HG03280 (cell line): Measurements from ENCODE around the gene VMAC.

Experiments
- ATAC-seq: cut with Tn5 transposase; IDR thresholded peaks from one replicate; pipeline ENCODE4 v1.9.1; 2021; ENCODE audit warnings: mild to moderate bottlenecking, moderate library complexity; ENCODE audit not compliant: unreplicated experiment

The VMAC gene

GRCh38 chr19:5951338-5951861 lies 46.7 kb downstream of the VMAC start:
- no peak for ATAC-seq

DNA sequence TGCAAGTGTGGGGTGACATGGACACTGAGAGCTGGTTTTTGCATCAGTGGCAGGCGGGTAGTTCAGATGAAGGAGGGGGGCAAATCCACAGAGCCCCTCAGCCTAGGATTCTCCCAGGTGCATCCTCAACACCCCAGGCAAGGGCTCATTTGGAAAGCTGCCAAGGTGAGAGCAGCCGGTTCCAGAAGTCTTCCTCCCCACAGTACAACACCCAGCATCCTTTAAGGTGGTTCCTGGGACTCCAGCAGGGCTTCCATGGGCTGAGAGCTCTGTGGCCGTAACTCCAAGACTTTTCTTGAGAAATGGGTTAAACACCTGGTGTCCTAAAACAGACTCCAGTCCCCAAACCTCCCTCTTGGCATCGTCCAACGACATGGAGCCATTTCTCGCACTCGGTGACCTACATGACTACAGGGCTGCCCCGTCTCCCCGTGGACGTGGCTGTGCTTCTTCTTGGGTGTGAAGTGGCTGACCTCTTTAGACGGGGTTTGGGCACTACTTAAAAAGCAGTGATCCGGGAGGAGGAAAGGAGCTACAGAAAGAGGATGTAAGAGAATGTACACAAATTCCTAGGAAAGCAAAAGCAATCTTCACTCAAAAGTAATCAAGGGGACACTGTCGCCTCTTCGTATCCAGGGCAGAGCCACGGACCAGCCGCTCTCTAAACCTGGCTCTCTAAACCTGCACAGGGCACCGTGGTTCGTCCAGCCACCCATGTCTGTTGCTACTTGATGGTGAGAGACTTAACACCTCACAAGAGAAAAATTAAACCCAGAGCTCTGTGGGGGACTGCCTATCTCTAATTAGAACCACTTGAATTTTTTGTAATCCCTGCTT lies 47.7 kb downstream of the VMAC start:
- ATAC-seq: no peak

DNA sequence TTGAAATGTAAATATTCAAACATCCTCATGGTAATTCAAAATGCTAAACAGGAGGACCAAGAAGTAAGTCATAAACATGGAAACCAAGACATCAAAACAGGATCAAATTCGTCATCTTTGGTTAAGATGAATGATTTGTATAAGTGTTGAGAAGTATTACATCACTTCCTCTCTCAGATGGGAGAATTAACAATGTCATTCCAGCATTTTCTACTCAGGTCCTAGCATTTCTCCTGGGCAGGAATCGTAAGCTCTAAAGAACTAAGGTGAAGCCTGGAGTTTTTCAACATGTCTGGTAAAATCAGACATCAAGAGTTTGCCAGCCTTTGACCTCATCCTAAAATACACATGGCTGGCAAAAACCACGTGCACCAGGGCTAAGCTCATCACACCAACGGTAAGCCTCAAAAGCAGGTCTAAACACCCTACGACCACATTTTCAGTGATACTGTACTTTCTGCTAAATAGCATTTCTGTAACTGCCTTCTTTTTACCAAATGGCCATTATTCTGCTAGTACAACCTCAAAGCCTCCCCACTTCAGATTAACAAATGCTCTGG lies 48.4 kb downstream of the VMAC start:
- ATAC-seq: no peak

DNA sequence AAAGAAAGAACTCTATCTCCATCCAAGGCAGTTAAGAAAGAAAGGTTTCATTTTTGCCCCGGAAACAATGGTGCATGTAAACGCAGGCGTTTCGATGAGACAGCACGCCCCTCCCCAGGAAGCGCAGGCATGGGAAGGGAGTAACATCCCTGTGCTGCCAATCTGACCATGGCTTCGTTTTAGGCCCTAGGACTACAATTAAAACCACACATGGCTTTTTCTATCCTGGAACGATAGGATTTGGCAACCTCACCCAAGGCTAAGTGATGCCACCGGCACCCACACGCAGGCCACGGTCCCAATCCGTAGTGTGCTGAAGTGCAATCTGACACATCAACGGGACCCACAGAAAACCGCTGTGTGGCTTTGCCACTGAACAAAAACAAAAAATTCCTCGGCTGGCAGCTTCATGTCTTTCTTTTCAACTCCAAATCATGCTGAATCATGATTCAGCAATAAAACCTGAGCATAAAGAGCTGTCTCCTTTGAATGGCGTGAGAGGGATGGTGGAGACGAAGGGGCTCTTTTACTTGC lies 49.1 kb downstream of the VMAC start:
- no peak for ATAC-seq

- ATAC-seq: no peak
Observed at GRCh38 chr19:5954293-5954692, 49.6 kb downstream of the VMAC start.

GRCh38 chr19:5955636-5955935 lies 50.9 kb downstream of the VMAC start:
- ATAC-seq: no peak

DNA sequence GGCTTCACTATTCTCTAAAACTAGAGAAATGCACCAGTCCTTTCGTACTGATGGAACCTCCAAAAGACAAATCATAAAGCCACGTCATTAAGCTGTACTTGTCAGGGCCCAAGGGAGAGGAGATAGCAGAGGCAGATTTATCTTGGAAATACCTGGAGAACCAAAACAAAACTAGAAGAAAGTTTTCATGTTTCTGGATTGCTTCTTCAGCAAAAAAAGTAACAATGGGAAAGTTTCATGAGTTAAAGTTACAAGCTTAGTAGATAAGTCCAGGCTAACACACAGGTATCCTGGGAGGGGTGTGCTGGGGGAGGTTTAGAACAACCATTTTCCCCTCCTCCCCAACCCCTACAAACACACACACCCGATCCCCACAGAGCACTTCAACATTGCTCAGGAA lies 51.7 kb downstream of the VMAC start:
- ATAC-seq: no peak

- no peak for ATAC-seq
Observed at GRCh38 chr19:5956728-5957127, 52.1 kb downstream of the VMAC start.

DNA sequence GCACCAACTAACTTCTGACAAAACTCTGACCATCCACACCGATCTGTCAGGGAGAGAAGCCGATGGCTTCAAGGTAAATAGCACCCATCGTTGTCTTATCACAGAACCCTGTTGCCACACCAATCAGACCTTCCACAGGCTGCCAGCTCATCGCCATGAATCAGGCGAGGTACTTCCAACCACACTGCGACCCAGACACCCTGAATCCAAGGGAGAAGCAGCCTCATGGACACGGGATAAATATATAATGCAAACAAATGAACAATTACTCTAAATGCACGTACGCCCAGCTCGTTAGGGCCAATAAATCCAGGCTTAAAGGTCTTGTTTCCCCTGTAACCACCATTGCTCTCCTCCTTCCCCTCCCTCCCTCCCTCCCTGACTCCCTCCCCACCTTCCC lies 52.5 kb downstream of the VMAC start:
- ATAC-seq: no peak

- ATAC-seq: no peak
Observed at GRCh38 chr19:5958074-5958850, 53.6 kb downstream of the VMAC start.

- no peak for ATAC-seq
Observed at GRCh38 chr19:5958851-5959122, 54.1 kb downstream of the VMAC start.

DNA sequence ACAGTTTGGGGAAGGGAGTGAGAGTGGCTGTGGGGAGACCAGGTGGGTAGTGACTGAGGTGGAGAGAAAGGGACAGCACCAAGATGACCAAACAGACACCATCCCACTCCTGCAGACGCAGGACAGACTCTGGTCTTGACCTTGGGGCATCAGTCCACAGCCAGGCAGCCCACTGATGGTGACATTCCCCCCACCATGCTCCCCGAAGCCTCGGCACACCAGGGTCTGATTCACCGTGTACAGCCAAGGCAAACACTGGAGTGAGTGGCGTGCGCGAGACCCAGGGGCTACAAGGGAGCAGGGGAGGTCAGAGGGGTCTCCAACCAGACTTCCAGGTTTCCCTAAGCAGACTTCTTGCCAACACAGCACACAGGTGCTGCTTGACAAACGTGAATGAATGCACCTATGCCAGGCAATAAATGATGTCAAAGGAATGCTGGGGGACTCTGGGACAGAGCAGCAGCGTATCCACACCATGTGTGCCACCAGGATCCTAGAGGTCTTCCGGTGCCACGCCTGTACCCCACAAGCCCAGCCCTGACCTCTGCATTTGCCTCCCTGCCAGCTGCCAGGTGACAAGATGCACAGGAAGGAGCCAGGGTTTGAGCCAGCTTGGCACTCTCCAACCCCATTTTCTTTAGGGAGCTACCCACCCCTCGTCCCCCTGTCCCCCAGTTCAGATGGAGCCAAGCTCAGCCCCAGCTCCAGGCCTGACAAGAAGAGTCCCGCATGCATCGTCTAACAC lies 54.8 kb downstream of the VMAC start:
- no peak for ATAC-seq
